Adrenal gland (tissue), 12 donors: ENCODE results near the gene GLB1L2. TPM values are rescaled to one million over a fixed set of nuclear protein-coding genes. Genes with fewer than 3 reads are reported as not detected.
A peak's percentile ranks its signal among the peaks of the same experiment; 100 is the strongest.

Experiments
- DNase-seq, 7 donors: peaks; one replicate each; pipeline ENCODE4 v3.0.0-alpha.2; 2019 to 2020
- H3K27ac ChIP-seq, 5 donors: fragments of 200-600 bp; sonication (generic) in 4 of 5; 1 replicate in 3 of 5; 2 replicates in 2 of 5; pipeline versions ENCODE4 v1.5.1 to v1.8.0; 2016 to 2020; ENCODE audit warnings: mild to moderate bottlenecking in 1 of 5
- H3K27me3 ChIP-seq: fragments of 200-600 bp; 2 replicates; pipeline ENCODE4 v1.8.0; 2021
- H3K36me3 ChIP-seq, 2 donors: fragments of 200-600 bp; replicated peaks in 1 of 2; 1 replicate in 1 of 2; 2 replicates in 1 of 2; pipeline versions ENCODE4 v1.5.1 to v1.8.0; 2018 to 2022
- H3K4me1 ChIP-seq, 2 donors: fragments of 200-600 bp; replicated peaks in 1 of 2; 1 replicate in 1 of 2; 2 replicates in 1 of 2; pipeline versions ENCODE4 v1.5.1 to v1.8.0; 2018 to 2021
- H3K4me3 ChIP-seq, 4 donors: fragments of 200-600 bp; sonication (generic) in 3 of 4; one replicate each; pipeline ENCODE4 v1.5.1; 2016 to 2018
- H3K9me3 ChIP-seq, 3 donors: fragments of 200-600 bp; sonication (generic) in 1 of 3; replicated peaks in 1 of 3; 1 replicate in 2 of 3; 2 replicates in 1 of 3; pipeline versions ENCODE4 v1.5.1 to v1.8.0; 2016 to 2021
- CTCF ChIP-seq, 6 experiments: fragments of 450-650 bp in 4 of 6; fragments of 200-600 bp in 2 of 6; sonication (generic) in 1 of 6; IDR thresholded peaks; 1 replicate in 5 of 6; 2 replicates in 1 of 6; pipeline versions ENCODE4 v1.5.1 to v1.8.0; 2016 to 2021; ENCODE audit warnings: antibody characterized with exemption in 6 of 6, mild to moderate bottlenecking in 2 of 6, moderate library complexity in 1 of 6
- POLR2A ChIP-seq, 2 donors: fragments of 450-650 bp; IDR thresholded peaks; one replicate each; pipeline ENCODE4 v1.6.1; 2017; ENCODE audit warnings: antibody characterized with exemption in 2 of 2, mild to moderate bottlenecking in 2 of 2, moderate library complexity in 1 of 2
- WGBS, 4 donors: extraction: QIAGEN DNeasy Blood & Tissue Kit in 2 of 4; methylation state at CpG; one replicate each; pipeline versions ENCODE4 v1.1.5 to v1.1.7; 2013 to 2017; 5-methylcytosine and 5-hydroxymethylcytosine counted together
- intact Hi-C, 2 donors: fragments of 100-400 bp; cut with DNase I; formaldehyde crosslinking; loops; one replicate each; pipeline versions ENCODE4 v1.14.1 to v1.15.0; 2022 to 2023
- polyA plus RNA-seq, 3 donors: library from polyadenylated mRNA; stranded (reverse); fragments of 200-250 nt in 2 of 3; fragments of 350-450 nt in 1 of 3; fragmentation: Illumina TruSeq in 1 of 3; extraction: RNeasy Lipid Tissue Mini Kit (QIAGEN cat#74804) in 1 of 3; gene quantifications; one replicate each; pipeline ENCODE4 v1.2.3, GENCODE V29; 2013 to 2014
- total RNA-seq, 9 donors: library from RNA; depleted of rRNA in 4 of 9; stranded (reverse); fragments of >200 nt in 4 of 9; fragments of 120-200 nt in 1 of 9; fragmentation: NEBNext Ultra II Directional in 1 of 9; extraction: Animal tissue kit (Norgen Biotek cat#: 25700) in 1 of 9; gene quantifications; one replicate each; pipeline versions ENCODE4 v1.1.0 to v1.2.4, GENCODE V29; 2013 to 2023
- donor health status: healthy with polysubstance abuse.
- donor health status: Bipolar disorder and iron deficiency.
- donor health status: DM: yes; HTN: yes; CAD: no.
- donor health status: DM: no; HTN: no; CAD: no.
- donor health status: DM: no; HTN: no; CAD: no.
- donor health status: DM: yes; HTN: yes; CAD: no.

Gene GLB1L2
- total and polyA plus RNA-seq, 12 donors = 0.66 to 8.1 (median 2.6) TPM

DNA sequence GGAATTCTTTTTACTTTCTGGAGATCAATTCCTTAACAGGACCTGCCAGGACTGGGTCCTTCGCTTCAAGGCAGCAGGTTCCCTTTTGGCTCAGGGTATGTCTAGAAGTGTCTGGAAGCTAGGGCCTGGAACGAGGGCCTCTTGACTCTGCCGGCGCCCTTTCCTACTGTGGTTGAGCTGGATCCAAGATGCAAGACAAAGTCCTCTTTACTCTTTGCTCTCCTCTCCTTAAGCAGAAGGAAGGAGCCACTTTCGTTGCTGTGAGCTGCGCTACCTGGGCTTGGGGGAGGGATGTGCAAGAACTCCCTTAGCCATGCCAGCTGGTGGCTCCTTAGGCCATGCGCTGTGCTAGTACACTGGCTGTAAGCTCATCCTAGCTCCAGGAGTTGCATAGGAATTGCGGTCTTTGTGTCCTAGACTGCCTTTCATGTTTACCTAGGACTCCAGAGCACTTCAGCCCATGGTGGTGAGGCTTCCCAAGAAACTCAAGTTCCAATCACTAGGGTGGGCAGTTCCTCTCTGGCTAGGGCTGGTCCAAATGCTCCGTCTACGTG is 18.1 kb downstream of the GLB1L2 start:
- Histone ChIP-seq H3K4me3 (no peak overlapping the region), H3K4me1 (no peaks in the 10 kb centered on the region), H3K27me3 (no peaks in the 10 kb centered on the region), H3K9me3 (no peaks in the 10 kb centered on the region), H3K27ac (no peak overlapping the region), H3K36me3 (no peaks in the 10 kb centered on the region)
- intact Hi-C loops = no loop called here
- TF ChIP-seq CTCF (IDR thresholded peaks at IDR 0.05) = no peak
- no peak for TF ChIP-seq POLR2A (IDR thresholded peaks at IDR 0.05)
- WGBS, 4 donors = 87 to 96% (median 90%) methylated on average over 7 to 10 of the region's 10 CpGs
- DNase-seq = peak in 1 of 7 donors; percentile 21

DNA sequence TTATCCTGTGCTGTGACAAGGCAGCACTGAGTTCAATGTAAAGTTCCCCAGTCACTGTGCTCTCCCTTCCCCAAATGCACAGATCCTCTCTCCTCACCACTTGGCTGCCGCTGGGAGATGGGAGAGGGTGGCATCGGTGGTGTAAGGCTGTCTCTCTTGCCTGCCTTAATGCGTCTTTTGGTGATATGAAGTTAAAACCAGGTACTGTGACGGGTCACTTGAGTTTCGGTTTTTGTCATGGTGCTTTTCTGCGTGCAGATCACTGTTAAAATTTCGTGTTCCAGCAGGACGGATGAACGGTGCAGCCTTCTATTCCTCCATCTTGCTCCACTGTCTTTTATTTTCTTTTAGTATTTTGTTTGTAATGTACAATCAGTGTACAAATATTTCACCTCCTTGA is 18.6 kb downstream of the GLB1L2 start:
- intact Hi-C loops = no loop called here
- Histone ChIP-seq H3K36me3 (no peaks in the 10 kb centered on the region), H3K4me3 (no peak overlapping the region), H3K4me1 (no peaks in the 10 kb centered on the region), H3K27ac (no peak overlapping the region), H3K9me3 (no peaks in the 10 kb centered on the region), H3K27me3 (no peaks in the 10 kb centered on the region)
- 88 to 94% (median 90%) methylated on average over 9 of the region's 9 CpGs for WGBS, 4 donors
- TF ChIP-seq CTCF (IDR thresholded peaks at IDR 0.05) = no peak
- no peak for TF ChIP-seq POLR2A (IDR thresholded peaks at IDR 0.05)
- DNase-seq = peak in 1 of 7 donors; percentile 5

- Histone ChIP-seq H3K27me3 (no peaks in the 10 kb centered on the region), H3K4me1 (no peaks in the 10 kb centered on the region), H3K9me3 (no peaks in the 10 kb centered on the region), H3K36me3 (no peaks in the 10 kb centered on the region), H3K27ac (no peak overlapping the region), H3K4me3 (no peak overlapping the region)
- intact Hi-C loops = no loop called here
- no peak for TF ChIP-seq POLR2A (IDR thresholded peaks at IDR 0.05)
- no peak for TF ChIP-seq CTCF (IDR thresholded peaks at IDR 0.05)
- no peak for DNase-seq
- WGBS, 4 donors = 73 to 80% (median 77%) methylated on average over 2 of the region's 2 CpGs
Measured at GRCh38 chr11:134352111-134352510, 20.3 kb downstream of the GLB1L2 start.

GRCh38 chr11:134355136-134355535 is 23.3 kb downstream of the GLB1L2 start:
- Histone ChIP-seq H3K9me3 (no peaks in the 10 kb centered on the region), H3K4me1 (peaks cover 0 to 2% of the 10 kb centered on the region in 2 donors), H3K27ac (no peak overlapping the region), H3K27me3 (no peaks in the 10 kb centered on the region), H3K36me3 (no peaks in the 10 kb centered on the region), H3K4me3 (no peak overlapping the region)
- WGBS, 4 donors = 60 to 81% (median 68%) methylated on average over 2 of the region's 2 CpGs
- intact Hi-C loops = no loop called here
- TF ChIP-seq POLR2A (IDR thresholded peaks at IDR 0.05) (no peak), CTCF (IDR thresholded peaks at IDR 0.05) (no peak)
- DNase-seq = peak in 1 of 7 donors; percentile 4
